GM18868 (cell line): ENCODE measurements around the gene LRIG1.

Experiments
- ATAC-seq: cut with Tn5 transposase; IDR thresholded peaks from one replicate; pipeline ENCODE4 v1.9.1; 2021; ENCODE audit warnings: mild to moderate bottlenecking, moderate library complexity; ENCODE audit not compliant: unreplicated experiment

The LRIG1 gene

GRCh38 chr3:66500576-66501482 is at the start of gene LRIG1:
Gene LRIG1, minus strand, starts transcription at chr3:66501022. Its CDS starts 615 bp downstream, at chr3:66500407.
- ATAC-seq = peak; percentile 95

GRCh38 chr3:66544619-66545429 is 44.0 kb upstream of the LRIG1 start:
- no peak for ATAC-seq

GRCh38 chr3:66542153-66542552 is 41.3 kb upstream of the LRIG1 start:
- ATAC-seq = no peak

- ATAC-seq = no peak
Observed at GRCh38 chr3:66539466-66539989, 38.7 kb upstream of the LRIG1 start.

- ATAC-seq = no peak
Observed at GRCh38 chr3:66538390-66538789, 37.6 kb upstream of the LRIG1 start.

- ATAC-seq = no peak
Observed at GRCh38 chr3:66537735-66538134, 36.9 kb upstream of the LRIG1 start.

GRCh38 chr3:66536791-66537190 is 36.0 kb upstream of the LRIG1 start:
- ATAC-seq = no peak

GRCh38 chr3:66534304-66534845 is 33.6 kb upstream of the LRIG1 start:
- ATAC-seq = no peak

GRCh38 chr3:66532613-66533012 is 31.8 kb upstream of the LRIG1 start:
- ATAC-seq = no peak

- ATAC-seq = no peak
Observed at GRCh38 chr3:66532160-66532587, 31.4 kb upstream of the LRIG1 start.

GRCh38 chr3:66531256-66531655 is 30.4 kb upstream of the LRIG1 start:
- ATAC-seq = no peak

- ATAC-seq = no peak
Observed at GRCh38 chr3:66527246-66527645, 26.4 kb upstream of the LRIG1 start.

GRCh38 chr3:66525771-66526170 is 24.9 kb upstream of the LRIG1 start:
- ATAC-seq = no peak

GRCh38 chr3:66520724-66521123 is 19.9 kb upstream of the LRIG1 start:
- no peak for ATAC-seq

- ATAC-seq = no peak
Observed at GRCh38 chr3:66518644-66519043, 17.8 kb upstream of the LRIG1 start.

GRCh38 chr3:66518126-66518525 is 17.3 kb upstream of the LRIG1 start:
- ATAC-seq = no peak

GRCh38 chr3:66517241-66517640 is 16.4 kb upstream of the LRIG1 start:
- no peak for ATAC-seq

GRCh38 chr3:66508461-66508860 is 7.6 kb upstream of the LRIG1 start:
- ATAC-seq = no peak

GRCh38 chr3:66507423-66508260 is 6.8 kb upstream of the LRIG1 start:
- no peak for ATAC-seq

GRCh38 chr3:66506154-66506553 is 5.3 kb upstream of the LRIG1 start:
- no peak for ATAC-seq
